ENCODE results near the gene GMCL1. TPM values are rescaled to one million over a fixed set of nuclear protein-coding genes. Genes with fewer than 3 reads are reported as not detected.

Gene GMCL1
- polyA plus RNA-seq, 4 donors, result 13.6 to 34.0 (median 17.7) TPM

Other genes with a start within 250 kb of the GMCL1 start
- 10 to 100 TPM in 3 of 4 donors, 1 to 10 TPM in 1; 8.7 to 36.5 (median 16.7) TPM for gene AAK1, start 185.9 kb upstream of the GMCL1 start, polyA plus RNA-seq
- 100 to 1,000 TPM; 289 to 764 (median 313) TPM for gene ANXA4, start 87.5 kb upstream of the GMCL1 start, polyA plus RNA-seq
- 10 to 100 TPM; 39.8 to 46.2 (median 41.2) TPM for gene SNRNP27, start 64.3 kb downstream of the GMCL1 start, polyA plus RNA-seq
- gene MXD1, start 85.4 kb downstream of the GMCL1 start, polyA plus RNA-seq, result 10 to 100 TPM in 3 of 4 donors, 1 to 10 TPM in 1; 7.4 to 38.2 (median 35.9) TPM
- 1 to 10 TPM; 1.3 to 3.5 (median 2.3) TPM for gene ASPRV1, start 132.0 kb downstream of the GMCL1 start, polyA plus RNA-seq